Glomerular visceral epithelial cell (primary cell): ENCODE results near the gene PPP1R15A.
"Not testable (repeated sequence)": the region's sequence is repeated elsewhere in the genome, so short reads cannot be mapped to it uniquely, and the experiment has no call there.

Experiments used
- DNase-seq: peaks from one replicate; pipeline ENCODE4 v3.0.0-alpha.2; 2016; ENCODE audit errors: extremely low spot score

The PPP1R15A gene

DNA sequence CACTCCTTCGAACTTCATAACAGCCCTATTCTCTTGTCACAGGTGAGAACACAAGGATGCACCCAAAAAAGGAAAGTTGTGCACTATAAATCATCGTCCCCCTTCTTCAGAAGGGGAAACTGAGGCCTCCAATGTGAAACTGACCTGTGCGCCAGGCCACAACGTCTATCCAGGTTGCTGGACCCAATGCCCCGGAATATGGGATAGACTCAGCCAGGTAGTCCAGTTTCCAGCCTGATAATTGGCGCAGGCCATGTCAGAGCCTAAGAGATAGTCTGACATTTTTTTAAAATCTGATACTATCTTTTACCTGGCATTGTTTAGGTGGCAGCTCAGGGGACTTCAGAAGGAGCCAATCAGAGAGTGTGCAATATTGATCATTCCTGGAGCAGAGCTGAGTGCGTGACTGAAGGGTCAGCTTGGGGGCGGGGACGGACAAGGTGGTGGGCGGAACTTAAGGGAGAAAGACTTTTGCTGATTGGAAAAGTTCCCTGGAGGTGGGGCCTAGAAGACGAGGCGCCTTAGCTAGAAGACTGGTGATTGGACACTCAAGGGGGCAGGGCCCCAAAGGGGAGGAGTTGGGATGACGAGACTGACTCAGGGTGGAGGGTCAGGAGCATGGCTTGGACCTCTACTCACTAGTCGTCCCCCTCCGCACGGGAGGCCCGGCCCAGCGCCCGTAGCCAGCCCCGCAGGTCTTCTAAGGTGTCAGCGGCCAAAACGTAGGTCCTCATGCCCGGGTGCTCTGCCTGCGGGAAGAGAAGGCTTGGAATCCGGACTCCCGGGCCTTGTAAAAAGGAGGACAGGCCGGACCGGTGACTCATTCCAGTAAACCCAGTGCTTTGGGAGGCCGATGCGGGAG, 12.3 kb upstream of the PPP1R15A start:
- DNase-seq, result no peak

DNA sequence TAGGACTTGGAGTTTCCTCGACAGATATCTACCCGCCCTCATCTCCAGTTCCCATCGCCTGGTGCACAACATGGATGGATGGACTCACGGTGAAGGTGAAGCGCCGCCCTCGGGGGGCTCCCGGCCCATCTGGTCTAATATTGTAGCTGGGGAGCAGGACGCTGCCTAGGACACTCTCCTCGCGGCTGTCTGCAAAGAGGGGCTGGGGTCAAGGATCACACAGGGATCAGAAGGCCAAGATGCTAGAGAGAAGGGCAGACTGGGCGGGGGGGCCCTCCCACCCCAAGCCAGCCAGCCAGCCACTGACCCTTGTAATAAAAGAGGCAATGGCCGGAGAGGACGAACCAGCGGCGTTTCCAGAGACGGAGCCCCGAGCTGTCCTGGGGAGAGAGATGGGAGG, 10.9 kb upstream of the PPP1R15A start:
- DNase-seq, result no peak

DNA sequence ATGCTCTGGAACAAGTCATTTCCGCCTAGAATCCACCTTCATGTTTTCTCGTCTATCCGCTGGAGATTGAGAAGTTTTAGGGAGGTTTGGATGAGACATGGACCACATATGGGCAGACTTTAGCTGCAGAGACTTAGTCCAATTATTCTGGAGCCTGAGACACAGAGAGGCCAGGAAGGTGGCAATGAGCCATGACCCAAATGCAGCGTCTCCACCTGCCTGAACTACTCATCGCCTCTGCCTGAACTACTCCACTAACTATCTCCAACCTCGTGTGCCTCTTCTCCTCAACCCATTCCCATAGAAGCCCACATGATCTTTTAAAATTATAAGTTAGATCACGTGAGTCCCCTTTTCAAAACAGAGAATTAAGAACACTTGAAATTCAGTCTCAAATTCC, 9.4 kb upstream of the PPP1R15A start:
- no peak for DNase-seq

DNA sequence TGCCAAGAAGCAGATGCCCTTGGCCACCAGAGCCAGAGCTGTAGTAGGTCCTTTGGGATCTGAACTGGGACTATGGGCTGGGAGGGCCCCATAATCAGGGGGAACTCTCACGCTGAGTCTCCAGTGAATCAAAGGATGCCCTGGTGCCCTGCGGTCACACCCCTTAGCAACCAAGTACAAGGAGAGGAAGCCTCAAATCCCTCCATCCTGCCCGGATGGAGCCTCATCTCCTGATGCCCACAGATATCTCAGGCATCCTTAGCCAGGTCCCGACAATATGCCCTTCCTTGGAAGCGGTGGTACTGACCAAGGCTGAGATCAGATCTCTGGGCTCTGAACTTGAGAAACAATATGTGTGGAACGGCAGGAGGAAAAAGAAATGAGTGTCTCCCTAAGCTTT, 5.5 kb upstream of the PPP1R15A start:
- DNase-seq, result no peak

DNA sequence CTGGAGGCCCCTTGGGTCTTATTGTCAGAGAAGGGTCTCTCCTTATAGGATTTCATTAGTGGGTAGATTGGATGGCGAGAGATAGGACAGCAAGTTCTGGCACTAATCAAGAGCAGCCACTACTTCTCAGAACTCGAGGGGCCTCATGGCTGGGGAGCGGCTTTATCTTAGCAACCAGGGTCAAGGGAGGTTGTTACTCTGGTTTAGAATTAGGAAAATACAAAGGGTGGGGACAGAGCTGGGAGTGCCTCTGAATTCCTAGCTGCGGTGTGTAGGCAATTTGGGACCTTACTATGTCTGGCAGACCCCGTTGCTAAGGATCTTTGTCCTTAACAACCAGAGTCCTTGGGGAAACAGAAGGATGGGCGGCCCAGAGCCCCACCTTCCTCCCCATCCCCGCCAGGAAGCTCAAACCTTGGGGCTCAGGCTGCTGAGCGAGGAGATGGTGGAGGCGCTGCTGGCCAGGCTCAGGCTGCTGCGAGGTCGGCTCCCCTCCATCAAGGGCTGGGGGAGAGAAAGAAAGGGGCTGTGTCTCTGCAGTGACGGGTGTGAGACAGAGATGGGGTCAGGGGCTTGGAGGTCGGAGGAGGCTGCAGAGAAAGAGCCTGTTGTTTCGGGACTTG, 5.0 kb upstream of the PPP1R15A start:
- no peak for DNase-seq

- DNase-seq, result no peak
These were observed 4.5 kb upstream of the PPP1R15A start for GRCh38 chr19:48867746-48868113.

GRCh38 chr19:48868114-48868886, 3.9 kb upstream of the PPP1R15A start, which contains the start of gene PLEKHA4:
TSS of gene PLEKHA4 (minus strand) at chr19:48868617. CDS start at chr19:48867620, 997 bp downstream.
- peak; percentile 53 for DNase-seq

GRCh38 chr19:48870048-48870447, 2.2 kb upstream of the PPP1R15A start:
- DNase-seq, result no peak

DNA sequence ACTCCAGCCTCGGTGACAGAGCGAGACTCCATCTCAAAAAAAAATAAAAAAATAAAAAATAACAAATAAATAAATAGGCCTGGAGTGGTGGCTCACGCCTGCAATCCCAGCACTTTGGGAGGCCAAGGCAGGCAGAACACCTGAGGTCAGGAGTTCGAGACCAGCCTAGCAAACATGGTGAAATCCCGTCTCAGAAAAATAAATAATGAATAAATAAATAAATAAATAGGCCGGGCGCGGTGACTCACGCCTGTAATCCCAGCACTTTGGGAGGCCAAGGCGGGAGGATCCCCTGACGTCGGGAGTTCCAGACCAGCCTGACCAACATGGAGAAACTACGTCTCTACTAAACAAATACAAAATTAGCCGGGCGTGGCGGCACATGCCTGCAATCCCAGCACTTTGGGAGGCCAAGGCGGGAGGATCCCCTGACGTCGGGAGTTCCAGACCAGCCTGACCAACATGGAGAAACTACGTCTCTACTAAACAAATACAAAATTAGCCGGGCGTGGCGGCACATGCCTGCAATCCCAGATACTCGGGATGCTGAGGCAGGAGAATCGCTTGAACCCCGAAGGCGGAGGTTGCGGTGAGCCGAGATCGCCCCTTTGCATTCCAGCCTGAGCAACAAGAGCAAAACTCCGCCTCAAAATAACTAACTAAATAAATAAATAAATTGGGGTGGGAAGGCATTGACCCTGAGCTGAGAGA, 595 bp upstream of the PPP1R15A start:
- DNase-seq, result not testable (repeated sequence)

DNA sequence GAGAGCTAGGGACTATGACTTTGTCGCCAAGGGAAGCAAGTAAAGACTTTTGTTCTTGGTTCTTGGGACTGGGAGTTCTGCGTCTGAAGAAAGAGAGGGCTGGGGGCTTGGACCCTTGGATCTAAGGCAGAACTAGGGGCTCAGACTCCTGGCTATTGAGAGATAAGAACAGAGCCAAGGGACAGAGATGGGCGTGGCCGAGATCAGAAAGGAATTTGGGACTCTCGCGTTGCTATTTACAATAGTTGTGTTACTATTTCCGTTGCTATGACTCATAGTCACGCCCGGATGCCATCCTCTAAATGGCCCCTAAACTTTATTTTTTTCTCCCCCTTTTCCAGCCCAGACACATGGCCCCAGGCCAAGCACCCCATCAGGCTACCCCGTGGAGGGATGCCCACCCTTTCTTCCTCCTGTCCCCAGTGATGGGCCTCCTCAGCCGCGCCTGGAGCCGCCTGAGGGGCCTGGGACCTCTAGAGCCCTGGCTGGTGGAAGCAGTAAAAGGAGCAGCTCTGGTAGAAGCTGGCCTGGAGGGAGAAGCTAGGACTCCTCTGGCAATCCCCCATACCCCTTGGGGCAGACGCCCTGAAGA, 759 bp downstream of the PPP1R15A start:
- peak; percentile 94 for DNase-seq

DNA sequence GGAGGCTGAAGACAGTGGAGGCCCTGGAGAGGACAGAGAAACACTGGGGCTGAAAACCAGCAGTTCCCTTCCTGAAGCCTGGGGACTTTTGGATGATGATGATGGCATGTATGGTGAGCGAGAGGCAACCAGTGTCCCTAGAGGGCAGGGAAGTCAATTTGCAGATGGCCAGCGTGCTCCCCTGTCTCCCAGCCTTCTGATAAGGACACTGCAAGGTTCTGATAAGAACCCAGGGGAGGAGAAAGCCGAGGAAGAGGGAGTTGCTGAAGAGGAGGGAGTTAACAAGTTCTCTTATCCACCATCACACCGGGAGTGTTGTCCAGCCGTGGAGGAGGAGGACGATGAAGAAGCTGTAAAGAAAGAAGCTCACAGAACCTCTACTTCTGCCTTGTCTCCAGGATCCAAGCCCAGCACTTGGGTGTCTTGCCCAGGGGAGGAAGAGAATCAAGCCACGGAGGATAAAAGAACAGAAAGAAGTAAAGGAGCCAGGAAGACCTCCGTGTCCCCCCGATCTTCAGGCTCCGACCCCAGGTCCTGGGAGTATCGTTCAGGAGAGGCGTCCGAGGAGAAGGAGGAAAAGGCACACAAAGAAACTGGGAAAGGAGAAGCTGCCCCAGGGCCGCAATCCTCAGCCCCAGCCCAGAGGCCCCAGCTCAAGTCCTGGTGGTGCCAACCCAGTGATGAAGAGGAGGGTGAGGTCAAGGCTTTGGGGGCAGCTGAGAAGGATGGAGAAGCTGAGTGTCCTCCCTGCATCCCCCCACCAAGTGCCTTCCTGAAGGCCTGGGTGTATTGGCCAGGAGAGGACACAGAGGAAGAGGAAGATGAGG, 1.5 kb downstream of the PPP1R15A start:
- no peak for DNase-seq

- DNase-seq, result peak; percentile 80
These were observed 2.3 kb downstream of the PPP1R15A start for GRCh38 chr19:48874303-48875135.

GRCh38 chr19:48876043-48876981, 4.1 kb downstream of the PPP1R15A start:
- DNase-seq, result peak; percentile 60

DNA sequence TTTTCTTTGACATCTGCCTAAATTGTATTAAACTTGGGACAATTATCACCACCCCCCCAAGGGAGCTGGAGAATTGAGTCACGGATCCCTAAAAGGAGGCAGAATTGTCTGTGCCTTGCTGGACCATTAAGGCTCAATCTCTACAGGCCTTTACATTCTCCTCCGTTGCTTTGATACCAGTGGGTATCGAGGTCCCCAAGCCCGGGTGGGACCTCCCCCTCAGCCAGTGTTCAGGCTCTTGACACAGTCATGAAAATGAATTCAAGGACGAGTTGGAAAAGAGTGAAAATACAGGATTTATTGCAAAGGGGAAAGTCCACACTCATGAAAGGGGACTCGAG, 5.6 kb downstream of the PPP1R15A start:
- no peak for DNase-seq

DNA sequence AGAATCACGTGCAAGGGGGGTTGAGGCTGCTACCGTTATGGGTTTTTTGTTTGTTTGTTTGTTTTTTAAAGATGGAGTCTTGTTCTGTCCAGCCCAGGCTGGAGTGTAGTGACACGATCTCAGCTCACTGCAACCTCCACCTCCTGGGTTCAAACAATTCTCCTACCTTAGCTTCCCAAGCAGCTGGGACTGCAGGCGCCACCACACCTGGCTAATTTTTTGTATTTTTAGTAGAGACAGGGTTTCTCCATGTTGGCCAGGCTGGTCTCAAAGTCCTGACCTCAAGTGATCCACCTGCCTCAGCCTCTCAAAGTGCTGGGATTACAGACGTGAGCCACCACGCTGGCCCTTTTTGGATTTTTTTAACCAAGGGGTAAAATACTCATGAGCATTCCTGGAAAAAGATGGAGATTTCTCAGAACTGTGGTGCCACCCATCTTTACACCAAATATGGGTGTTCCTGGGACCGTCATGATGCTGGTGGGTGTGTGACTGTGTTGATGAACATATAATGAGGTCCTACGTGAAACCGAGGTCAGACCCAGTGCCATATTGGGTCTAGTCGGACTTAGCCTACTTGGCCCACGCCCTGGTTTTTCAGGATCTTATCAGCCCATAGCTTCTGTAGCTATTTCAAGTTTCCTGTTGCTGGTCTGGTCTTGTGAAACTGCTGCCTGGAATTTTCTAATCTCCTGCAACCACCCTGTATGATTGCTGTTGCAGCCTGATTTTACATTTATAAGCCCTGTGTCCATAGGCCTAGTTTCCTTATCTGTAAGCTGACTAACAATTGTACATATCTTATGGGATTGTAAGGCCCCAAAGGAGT, 6.2 kb downstream of the PPP1R15A start:
- DNase-seq, result peak; percentile 25

DNA sequence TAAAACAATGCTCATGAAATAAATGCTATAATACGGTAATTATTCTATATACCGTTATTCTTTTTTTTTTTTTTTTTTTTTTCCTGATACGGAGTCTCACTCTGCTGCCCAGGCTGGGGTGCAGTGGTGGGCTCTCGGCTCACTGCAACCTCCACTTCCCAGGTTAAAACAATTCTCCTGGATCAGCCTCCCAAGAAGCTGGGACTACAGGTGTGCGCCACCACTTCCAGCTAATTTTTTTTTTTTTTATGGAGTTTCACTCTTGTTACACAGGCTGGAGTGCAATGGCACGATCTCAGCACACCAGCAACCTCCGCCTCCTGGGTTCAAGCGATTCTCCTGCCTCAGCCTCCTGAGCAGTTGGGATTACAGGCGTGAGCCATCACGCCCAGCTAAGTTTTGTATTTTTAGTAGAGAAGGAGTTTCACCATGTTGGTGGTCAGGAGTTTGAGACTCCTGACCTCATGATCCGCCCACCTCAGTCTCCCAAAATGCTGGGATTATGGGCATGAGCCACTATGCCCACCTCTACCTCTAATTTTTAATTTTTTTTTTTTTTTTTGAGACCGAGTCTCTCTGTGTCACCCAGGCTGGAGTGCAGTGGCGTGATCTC, 6.9 kb downstream of the PPP1R15A start:
- no peak for DNase-seq

- DNase-seq, result not testable (repeated sequence)
These were observed 7.5 kb downstream of the PPP1R15A start for GRCh38 chr19:48879696-48880095.
